ENCODE data around the gene THSD7A. TPM values are rescaled to one million over a fixed set of nuclear protein-coding genes. Genes with fewer than 3 reads are reported as not detected.

Gene THSD7A
- polyA plus RNA-seq, 1 donor (not counting 4 experiments of a cell fraction or from before 2014, with no cell fraction given), result not detected

DNA sequence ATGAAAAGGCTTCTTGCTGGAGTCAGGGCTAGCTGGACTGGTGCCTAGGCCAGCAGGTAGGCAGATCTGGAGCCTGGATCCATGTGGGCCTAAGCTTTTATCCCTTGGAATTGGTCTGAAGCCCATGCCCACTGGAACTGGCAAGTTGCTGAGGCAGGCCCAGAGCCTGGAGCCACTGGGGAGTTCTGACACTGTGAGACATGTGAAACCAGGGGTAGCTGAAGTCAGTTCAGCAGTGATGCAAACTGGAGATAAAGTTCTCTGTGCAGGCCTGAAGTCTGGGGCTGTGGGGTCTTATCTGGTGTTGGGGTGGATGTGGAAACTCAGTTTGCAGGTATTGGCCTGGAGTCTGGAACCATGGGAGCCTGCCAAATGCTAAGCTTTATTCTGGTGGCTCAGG is 9.7 kb upstream of the THSD7A start:
- Histone ChIP-seq H3K4me1 (ENCODE audit: control insufficient read depth, extremely low read depth, insufficient read depth, low read length) (no peaks in the 10 kb centered on the region), H3K9me3 (ENCODE audit: control insufficient read depth, low read depth, low read length) (no peaks in the 10 kb centered on the region), H3K27me3 (ENCODE audit: control insufficient read depth, extremely low read depth, insufficient read depth, low read length) (no peaks in the 10 kb centered on the region), H3K27ac (ENCODE audit: control insufficient read depth, insufficient read depth, low read length) (no peak overlapping the region), H3K9ac (ENCODE audit: control insufficient read depth, extremely low read depth, insufficient read depth, low read length) (no peak overlapping the region), H2AFZ (ENCODE audit: control insufficient read depth, low read length) (no peak overlapping the region), H4K20me1 (ENCODE audit: control insufficient read depth, extremely low read depth, insufficient read depth, low read length) (no peaks in the 10 kb centered on the region), H3K36me3 (ENCODE audit: control insufficient read depth in 2 of 2, extremely low read depth in 1 of 2, insufficient read depth in 2 of 2, low read length in 2 of 2) (no peaks in the 10 kb centered on the region), H3K9me1 (ENCODE audit: control insufficient read depth, extremely low read depth, insufficient read depth, low read length) (no peaks in the 10 kb centered on the region), H3K79me2 (ENCODE audit: control insufficient read depth, insufficient read depth, low read length) (no peaks in the 10 kb centered on the region), H3K4me2 (ENCODE audit: control insufficient read depth, extremely low read depth, insufficient read depth, low read depth, low read length) (no peak overlapping the region), H3K4me3 (ENCODE audit: control insufficient read depth in 2 of 3, extremely low read depth in 1 of 3, insufficient read depth in 2 of 3, low read depth in 1 of 3, low read length in 3 of 3) (no peak overlapping the region)
- TF ChIP-seq, protein P1, sequence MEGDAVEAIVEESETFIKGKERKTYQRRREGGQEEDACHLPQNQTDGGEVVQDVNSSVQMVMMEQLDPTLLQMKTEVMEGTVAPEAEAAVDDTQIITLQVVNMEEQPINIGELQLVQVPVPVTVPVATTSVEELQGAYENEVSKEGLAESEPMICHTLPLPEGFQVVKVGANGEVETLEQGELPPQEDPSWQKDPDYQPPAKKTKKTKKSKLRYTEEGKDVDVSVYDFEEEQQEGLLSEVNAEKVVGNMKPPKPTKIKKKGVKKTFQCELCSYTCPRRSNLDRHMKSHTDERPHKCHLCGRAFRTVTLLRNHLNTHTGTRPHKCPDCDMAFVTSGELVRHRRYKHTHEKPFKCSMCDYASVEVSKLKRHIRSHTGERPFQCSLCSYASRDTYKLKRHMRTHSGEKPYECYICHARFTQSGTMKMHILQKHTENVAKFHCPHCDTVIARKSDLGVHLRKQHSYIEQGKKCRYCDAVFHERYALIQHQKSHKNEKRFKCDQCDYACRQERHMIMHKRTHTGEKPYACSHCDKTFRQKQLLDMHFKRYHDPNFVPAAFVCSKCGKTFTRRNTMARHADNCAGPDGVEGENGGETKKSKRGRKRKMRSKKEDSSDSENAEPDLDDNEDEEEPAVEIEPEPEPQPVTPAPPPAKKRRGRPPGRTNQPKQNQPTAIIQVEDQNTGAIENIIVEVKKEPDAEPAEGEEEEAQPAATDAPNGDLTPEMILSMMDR (optimal IDR thresholded peaks at IDR 0.05 in 1 of 3, IDR thresholded peaks at IDR 0.05 in 1 of 3, conservative IDR thresholded peaks at IDR 0.05 in 1 of 3; ENCODE audit: extremely low read depth in 1 of 3, insufficient read depth in 2 of 3, low read length in 3 of 3), result no peak
- no peak for TF ChIP-seq EZH2 (IDR thresholded peaks at IDR 0.05; ENCODE audit: low read length)
- dilution Hi-C loops (cut with MboI; ENCODE audit: extremely low pct_ligation_motif_present, low sequenced_read_pairs), result no loop called here
- FAIRE-seq, result no peak
- no peak for DNase-seq (ENCODE audit: low read depth, low spot score)

DNA sequence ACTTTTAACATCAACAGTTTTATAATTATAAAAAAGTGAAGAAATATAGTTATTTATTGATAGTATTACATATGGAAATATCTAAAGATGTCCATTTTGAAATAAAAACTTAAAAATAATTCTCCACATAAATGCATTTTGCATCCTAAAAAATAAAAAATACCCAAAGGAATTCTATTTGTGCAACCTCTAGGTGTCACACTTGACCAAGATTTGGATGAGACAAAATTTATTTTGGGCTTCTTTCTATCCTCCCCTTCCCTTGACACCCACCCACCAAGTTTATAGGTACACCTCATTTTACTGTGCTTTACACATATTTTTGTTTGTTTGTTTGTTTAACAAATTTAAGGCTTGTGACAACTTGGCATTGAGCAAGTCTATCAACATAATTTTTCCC is 3.3 kb upstream of the THSD7A start:
- FAIRE-seq (no peak), DNase-seq (ENCODE audit: low read depth, low spot score) (no peak)
- Histone ChIP-seq H3K9me1 (ENCODE audit: control insufficient read depth, extremely low read depth, insufficient read depth, low read length) (no peaks in the 10 kb centered on the region), H3K27me3 (ENCODE audit: control insufficient read depth, extremely low read depth, insufficient read depth, low read length) (peaks cover 21% of the 10 kb centered on the region), H3K36me3 (ENCODE audit: control insufficient read depth in 2 of 2, extremely low read depth in 1 of 2, insufficient read depth in 2 of 2, low read length in 2 of 2) (no peaks in the 10 kb centered on the region), H3K27ac (ENCODE audit: control insufficient read depth, insufficient read depth, low read length) (no peak overlapping the region), H3K9me3 (ENCODE audit: control insufficient read depth, low read depth, low read length) (no peaks in the 10 kb centered on the region), H3K4me2 (ENCODE audit: control insufficient read depth, extremely low read depth, insufficient read depth, low read depth, low read length) (no peak overlapping the region), H2AFZ (ENCODE audit: control insufficient read depth, low read length) (no peak overlapping the region), H3K4me1 (ENCODE audit: control insufficient read depth, extremely low read depth, insufficient read depth, low read length) (peaks cover 2% of the 10 kb centered on the region), H3K9ac (ENCODE audit: control insufficient read depth, extremely low read depth, insufficient read depth, low read length) (no peak overlapping the region), H3K4me3 (ENCODE audit: control insufficient read depth in 2 of 3, extremely low read depth in 1 of 3, insufficient read depth in 2 of 3, low read depth in 1 of 3, low read length in 3 of 3) (no peak overlapping the region), H3K79me2 (ENCODE audit: control insufficient read depth, insufficient read depth, low read length) (no peaks in the 10 kb centered on the region), H4K20me1 (ENCODE audit: control insufficient read depth, extremely low read depth, insufficient read depth, low read length) (no peaks in the 10 kb centered on the region)
- TF ChIP-seq, protein P1 (optimal IDR thresholded peaks at IDR 0.05 in 1 of 3, IDR thresholded peaks at IDR 0.05 in 1 of 3, conservative IDR thresholded peaks at IDR 0.05 in 1 of 3; ENCODE audit: extremely low read depth in 1 of 3, insufficient read depth in 2 of 3, low read length in 3 of 3), result no peak
- no peak for TF ChIP-seq EZH2 (IDR thresholded peaks at IDR 0.05; ENCODE audit: low read length)
- dilution Hi-C loops (cut with MboI; ENCODE audit: extremely low pct_ligation_motif_present, low sequenced_read_pairs), result no loop called here

All from keratinocyte (primary cell).